Liver (tissue), 3 donors: ENCODE data around the gene PPARA.

Experiments used
- GABPA ChIP-seq, 2 donors: IDR thresholded peaks in 1 of 2; conservative IDR thresholded peaks in 1 of 2; 2 replicates each; pipeline ENCODE4 v1.6.1; 2016; ENCODE audit warnings: antibody characterized with exemption in 2 of 2, mild to moderate bottlenecking in 1 of 2, moderate library complexity in 1 of 2
- JUND ChIP-seq, 2 donors: IDR thresholded peaks; 2 replicates each; pipeline ENCODE4 v1.6.1; 2016; ENCODE audit warnings: antibody characterized with exemption in 2 of 2
- TF ChIP-seq, protein P1 (sequence below): fragments of 150-350 bp; IDR thresholded peaks from 2 replicates; pipeline ENCODE4 v1.5.1; 2017; ENCODE audit warnings: improper control_type of control experiment, low read depth, low read length; ENCODE audit not compliant: missing input control
- donor health status: healthy.
- donor health status: healthy.

DNA sequence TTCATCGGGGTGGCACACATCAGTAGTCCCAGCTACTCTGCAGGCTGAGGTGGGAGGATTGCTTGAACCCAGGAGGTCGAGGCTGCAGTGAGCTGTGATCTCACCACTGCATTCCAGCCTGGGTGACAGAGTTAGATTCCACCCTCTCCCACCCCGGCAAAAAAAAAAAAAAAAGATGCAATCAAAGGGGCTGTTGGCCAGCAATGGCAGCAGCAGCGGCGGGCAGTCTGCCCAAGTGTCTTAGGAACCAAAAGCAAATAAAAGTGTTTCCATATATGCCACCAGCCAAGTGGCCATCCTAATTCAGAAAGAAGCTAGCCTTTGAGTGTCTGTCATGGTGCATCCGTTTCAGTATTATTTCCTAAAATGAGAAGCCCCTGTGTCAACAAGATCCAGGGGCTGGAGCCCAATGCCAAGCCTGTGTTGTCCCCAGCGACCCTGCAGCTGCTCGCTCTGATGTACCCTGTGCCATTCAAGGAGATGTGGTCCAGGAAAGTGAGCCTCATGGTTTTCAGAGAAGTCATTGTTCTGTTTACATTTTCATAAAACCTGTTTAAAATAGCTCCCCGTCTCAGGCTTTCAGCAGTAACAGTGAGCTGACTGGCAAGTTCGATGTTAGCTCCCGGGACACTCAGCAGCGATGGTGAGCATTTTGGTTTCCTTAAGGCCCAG is 87.3 kb downstream of the PPARA start:
- TF ChIP-seq, protein P1, sequence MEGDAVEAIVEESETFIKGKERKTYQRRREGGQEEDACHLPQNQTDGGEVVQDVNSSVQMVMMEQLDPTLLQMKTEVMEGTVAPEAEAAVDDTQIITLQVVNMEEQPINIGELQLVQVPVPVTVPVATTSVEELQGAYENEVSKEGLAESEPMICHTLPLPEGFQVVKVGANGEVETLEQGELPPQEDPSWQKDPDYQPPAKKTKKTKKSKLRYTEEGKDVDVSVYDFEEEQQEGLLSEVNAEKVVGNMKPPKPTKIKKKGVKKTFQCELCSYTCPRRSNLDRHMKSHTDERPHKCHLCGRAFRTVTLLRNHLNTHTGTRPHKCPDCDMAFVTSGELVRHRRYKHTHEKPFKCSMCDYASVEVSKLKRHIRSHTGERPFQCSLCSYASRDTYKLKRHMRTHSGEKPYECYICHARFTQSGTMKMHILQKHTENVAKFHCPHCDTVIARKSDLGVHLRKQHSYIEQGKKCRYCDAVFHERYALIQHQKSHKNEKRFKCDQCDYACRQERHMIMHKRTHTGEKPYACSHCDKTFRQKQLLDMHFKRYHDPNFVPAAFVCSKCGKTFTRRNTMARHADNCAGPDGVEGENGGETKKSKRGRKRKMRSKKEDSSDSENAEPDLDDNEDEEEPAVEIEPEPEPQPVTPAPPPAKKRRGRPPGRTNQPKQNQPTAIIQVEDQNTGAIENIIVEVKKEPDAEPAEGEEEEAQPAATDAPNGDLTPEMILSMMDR: no peak
- TF ChIP-seq GABPA (IDR thresholded peaks at IDR 0.05 in 1 of 2, conservative IDR thresholded peaks at IDR 0.05 in 1 of 2): no peak
- no peak for TF ChIP-seq JUND (IDR thresholded peaks at IDR 0.05)
